Sigmoid colon (tissue), 4 donors: ENCODE results near the gene TEX19.

Experiments
- EP300 ChIP-seq, 4 donors: sonication (generic); formaldehyde crosslinking; IDR thresholded peaks; one replicate each; pipeline ENCODE4 v1.6.1; 2017; ENCODE audit warnings: antibody characterized with exemption in 4 of 4
- POLR2A ChIP-seq, 2 donors: fragments of 450-650 bp; IDR thresholded peaks; one replicate each; pipeline ENCODE4 v1.6.1; 2016; ENCODE audit warnings: antibody characterized with exemption in 2 of 2, mild to moderate bottlenecking in 2 of 2, moderate library complexity in 2 of 2
- TF ChIP-seq, protein P1 (sequence below), 4 experiments: fragments of 450-650 bp in 3 of 4; fragments of 200-600 bp in 1 of 4; IDR thresholded peaks; one replicate each; pipeline ENCODE4 v1.5.1; 2016 to 2019; ENCODE audit warnings: antibody characterized with exemption in 4 of 4, mild to moderate bottlenecking in 3 of 4, moderate library complexity in 2 of 4

- TF ChIP-seq, protein P1, sequence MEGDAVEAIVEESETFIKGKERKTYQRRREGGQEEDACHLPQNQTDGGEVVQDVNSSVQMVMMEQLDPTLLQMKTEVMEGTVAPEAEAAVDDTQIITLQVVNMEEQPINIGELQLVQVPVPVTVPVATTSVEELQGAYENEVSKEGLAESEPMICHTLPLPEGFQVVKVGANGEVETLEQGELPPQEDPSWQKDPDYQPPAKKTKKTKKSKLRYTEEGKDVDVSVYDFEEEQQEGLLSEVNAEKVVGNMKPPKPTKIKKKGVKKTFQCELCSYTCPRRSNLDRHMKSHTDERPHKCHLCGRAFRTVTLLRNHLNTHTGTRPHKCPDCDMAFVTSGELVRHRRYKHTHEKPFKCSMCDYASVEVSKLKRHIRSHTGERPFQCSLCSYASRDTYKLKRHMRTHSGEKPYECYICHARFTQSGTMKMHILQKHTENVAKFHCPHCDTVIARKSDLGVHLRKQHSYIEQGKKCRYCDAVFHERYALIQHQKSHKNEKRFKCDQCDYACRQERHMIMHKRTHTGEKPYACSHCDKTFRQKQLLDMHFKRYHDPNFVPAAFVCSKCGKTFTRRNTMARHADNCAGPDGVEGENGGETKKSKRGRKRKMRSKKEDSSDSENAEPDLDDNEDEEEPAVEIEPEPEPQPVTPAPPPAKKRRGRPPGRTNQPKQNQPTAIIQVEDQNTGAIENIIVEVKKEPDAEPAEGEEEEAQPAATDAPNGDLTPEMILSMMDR (IDR thresholded peaks at IDR 0.05), result no peak
- TF ChIP-seq POLR2A (IDR thresholded peaks at IDR 0.05) (no peak), EP300 (IDR thresholded peaks at IDR 0.05) (no peak)
Observed at GRCh38 chr17:82408288-82408937, 49.4 kb downstream of the TEX19 start.
